Nephron progenitor cell (in vitro differentiated cells): ENCODE data around the gene INIP.
"Not testable (repeated sequence)": the region's sequence is repeated elsewhere in the genome, so short reads cannot be mapped to it uniquely, and the experiment has no call there.

Experiments
- DNase-seq: peaks from one replicate; pipeline ENCODE4 v3.0.0; 2021
- H3K27ac Mint-ChIP-seq: 2 replicates; pipeline ENCODE4 v1.8.0; 2021; ENCODE audit warnings: mild to moderate bottlenecking, moderate library complexity, mixed read lengths
- H3K27me3 Mint-ChIP-seq: 2 replicates; pipeline ENCODE4 v1.8.0; 2021; ENCODE audit warnings: mild to moderate bottlenecking, low read depth, mixed read lengths; ENCODE audit not compliant: poor library complexity
- H3K36me3 Mint-ChIP-seq: 2 replicates; pipeline ENCODE4 v1.8.0; 2021; ENCODE audit warnings: low read depth, mixed read lengths
- H3K4me1 Mint-ChIP-seq: 2 replicates; pipeline ENCODE4 v1.8.0; 2021; ENCODE audit warnings: mixed read lengths
- H3K4me3 Mint-ChIP-seq: 2 replicates; pipeline ENCODE4 v1.8.0; 2021; ENCODE audit warnings: mild to moderate bottlenecking, moderate library complexity, mixed read lengths
- H3K9me3 Mint-ChIP-seq: 2 replicates; pipeline ENCODE4 v1.8.0; 2021; ENCODE audit warnings: mild to moderate bottlenecking, moderate library complexity, mixed read lengths
- TF ChIP-seq, protein P1 (sequence below): fragments of 200-600 bp; sonication (generic); IDR thresholded peaks from 2 replicates; pipeline ENCODE4 v1.5.0; 2021; ENCODE audit warnings: antibody characterized with exemption

INIP gene

DNA sequence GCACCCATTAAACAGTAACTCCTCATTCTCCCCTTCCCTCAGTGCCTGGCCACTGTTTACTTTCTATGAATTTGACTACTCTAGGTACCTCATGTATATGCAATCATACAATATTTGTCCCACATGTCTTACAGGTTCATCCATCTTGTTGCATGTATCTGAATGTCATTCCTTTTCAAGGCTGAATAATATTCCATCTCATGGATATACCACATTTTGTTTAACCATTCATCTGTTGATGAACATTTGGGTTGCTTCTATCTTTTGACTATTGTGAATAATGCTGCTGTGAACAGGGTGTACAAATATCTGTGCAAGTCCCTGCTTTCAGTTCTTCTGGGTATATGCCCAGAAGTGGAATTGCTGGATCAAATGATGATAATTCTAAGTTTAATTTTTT lies 40.9 kb downstream of the INIP start:
- Mint-ChIP-seq H3K4me3 (no peak overlapping the region), H3K4me1 (peaks cover 14% of the 10 kb centered on the region), H3K27me3 (peaks cover 5% of the 10 kb centered on the region), H3K27ac (no peak overlapping the region), H3K36me3 (peaks cover 30% of the 10 kb centered on the region), H3K9me3 (peaks cover 32% of the 10 kb centered on the region)
- no peak for DNase-seq
- TF ChIP-seq, protein P1, sequence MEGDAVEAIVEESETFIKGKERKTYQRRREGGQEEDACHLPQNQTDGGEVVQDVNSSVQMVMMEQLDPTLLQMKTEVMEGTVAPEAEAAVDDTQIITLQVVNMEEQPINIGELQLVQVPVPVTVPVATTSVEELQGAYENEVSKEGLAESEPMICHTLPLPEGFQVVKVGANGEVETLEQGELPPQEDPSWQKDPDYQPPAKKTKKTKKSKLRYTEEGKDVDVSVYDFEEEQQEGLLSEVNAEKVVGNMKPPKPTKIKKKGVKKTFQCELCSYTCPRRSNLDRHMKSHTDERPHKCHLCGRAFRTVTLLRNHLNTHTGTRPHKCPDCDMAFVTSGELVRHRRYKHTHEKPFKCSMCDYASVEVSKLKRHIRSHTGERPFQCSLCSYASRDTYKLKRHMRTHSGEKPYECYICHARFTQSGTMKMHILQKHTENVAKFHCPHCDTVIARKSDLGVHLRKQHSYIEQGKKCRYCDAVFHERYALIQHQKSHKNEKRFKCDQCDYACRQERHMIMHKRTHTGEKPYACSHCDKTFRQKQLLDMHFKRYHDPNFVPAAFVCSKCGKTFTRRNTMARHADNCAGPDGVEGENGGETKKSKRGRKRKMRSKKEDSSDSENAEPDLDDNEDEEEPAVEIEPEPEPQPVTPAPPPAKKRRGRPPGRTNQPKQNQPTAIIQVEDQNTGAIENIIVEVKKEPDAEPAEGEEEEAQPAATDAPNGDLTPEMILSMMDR: no peak

DNA sequence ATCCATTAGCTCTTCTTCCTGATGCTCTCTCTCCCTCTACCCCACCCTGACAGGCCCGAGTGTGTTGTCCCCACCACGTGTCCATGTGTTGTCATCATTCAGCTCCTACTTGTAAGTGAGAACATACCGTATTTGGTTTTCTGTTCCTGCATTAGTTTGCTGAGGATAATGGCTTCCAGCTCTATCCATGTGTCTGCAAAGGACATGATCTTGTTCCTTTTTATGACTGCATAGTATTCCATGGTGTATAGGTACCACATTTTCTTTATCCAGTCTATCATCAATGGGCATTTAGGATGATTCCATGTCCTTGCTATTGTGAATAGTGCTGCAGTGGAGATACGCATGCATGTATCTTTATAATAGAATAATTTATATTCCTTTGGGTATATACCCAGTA lies 44.7 kb downstream of the INIP start:
- not testable (repeated sequence) for H3K27ac Mint-ChIP-seq, DNase-seq, H3K4me1 Mint-ChIP-seq, H3K4me3 Mint-ChIP-seq, H3K27me3 Mint-ChIP-seq
- H3K9me3 Mint-ChIP-seq: peaks cover 22% of the 10 kb centered on the region
- H3K36me3 Mint-ChIP-seq: peaks cover 37% of the 10 kb centered on the region

- Mint-ChIP-seq H3K27ac (no peak overlapping the region), H3K27me3 (peaks cover 5% of the 10 kb centered on the region), H3K4me1 (no peaks in the 10 kb centered on the region), H3K4me3 (no peak overlapping the region), H3K9me3 (peaks cover 5% of the 10 kb centered on the region), H3K36me3 (peaks cover 25% of the 10 kb centered on the region)
- no peak for DNase-seq
- TF ChIP-seq, protein P1: no peak
These were observed 46.8 kb downstream of the INIP start for GRCh38 chr9:112670991-112671625.

DNA sequence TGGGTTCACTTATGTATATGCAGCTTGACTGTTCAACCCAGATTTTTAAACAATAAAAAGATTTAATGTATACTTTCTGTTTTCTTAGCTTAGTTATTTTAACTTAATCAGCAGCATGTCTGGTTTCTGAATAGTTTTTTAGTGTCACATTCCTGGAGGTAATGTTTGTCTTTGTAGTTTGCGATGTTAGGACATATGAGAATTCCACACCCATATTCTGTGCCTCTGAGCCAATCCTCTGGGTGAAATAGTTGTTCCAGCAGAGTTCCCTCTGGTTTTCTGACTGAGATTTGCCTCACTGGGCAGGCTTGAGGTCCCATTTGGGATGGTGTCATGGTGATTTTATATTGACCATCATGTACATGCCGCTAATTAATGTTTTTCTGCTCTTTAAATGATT lies 48.6 kb downstream of the INIP start:
- Mint-ChIP-seq H3K27me3 (peaks cover 3% of the 10 kb centered on the region), H3K9me3 (peaks cover 4% of the 10 kb centered on the region), H3K4me3 (no peak overlapping the region), H3K27ac (no peak overlapping the region), H3K36me3 (peaks cover 25% of the 10 kb centered on the region), H3K4me1 (no peaks in the 10 kb centered on the region)
- TF ChIP-seq, protein P1: no peak
- no peak for DNase-seq

DNA sequence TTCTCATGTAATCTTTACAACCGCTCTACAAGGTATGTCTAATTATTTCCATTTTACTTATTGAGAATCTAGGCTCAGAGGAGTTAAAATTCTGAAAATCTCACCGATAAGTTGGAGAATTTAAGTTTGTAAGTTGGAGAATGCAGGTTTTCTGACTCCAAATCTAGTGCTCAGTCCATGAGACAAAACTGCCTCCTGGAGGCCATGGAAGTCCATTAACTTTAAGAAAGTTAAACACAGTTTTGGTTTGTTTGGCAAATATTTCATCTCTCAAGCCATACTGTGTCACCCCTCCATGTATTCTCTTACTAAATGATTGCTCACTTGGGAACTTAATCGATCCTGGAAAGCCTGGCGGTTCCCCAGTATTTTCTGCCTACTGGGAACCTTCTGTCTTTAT lies 52.6 kb downstream of the INIP start:
- DNase-seq: no peak
- Mint-ChIP-seq H3K27me3 (no peaks in the 10 kb centered on the region), H3K36me3 (peaks cover 8% of the 10 kb centered on the region), H3K27ac (no peak overlapping the region), H3K4me3 (no peak overlapping the region), H3K9me3 (no peaks in the 10 kb centered on the region), H3K4me1 (no peaks in the 10 kb centered on the region)
- TF ChIP-seq, protein P1: no peak

GRCh38 chr9:112664531-112664930 lies 53.4 kb downstream of the INIP start:
- H3K36me3 Mint-ChIP-seq: peaks cover 13% of the 10 kb centered on the region
- no peaks in the 10 kb centered on the region for H3K9me3 Mint-ChIP-seq
- H3K4me3 Mint-ChIP-seq: no peak overlapping the region
- no peak for DNase-seq
- H3K27me3 Mint-ChIP-seq: no peaks in the 10 kb centered on the region
- no peaks in the 10 kb centered on the region for H3K4me1 Mint-ChIP-seq
- TF ChIP-seq, protein P1: no peak
- no peak overlapping the region for H3K27ac Mint-ChIP-seq
